Activated CD4-positive, alpha-beta T cell treated with anti-CD3 and anti-CD28 coated beads, Interleukin-2, amount 50 U/mL, for 4 hours (primary cell): ENCODE data around the gene HSPA12B.

Experiments
- DNase-seq, 2 experiments: peaks; one replicate each; pipeline ENCODE4 v3.0.0-alpha.2; 2020

Gene HSPA12B, protein sequence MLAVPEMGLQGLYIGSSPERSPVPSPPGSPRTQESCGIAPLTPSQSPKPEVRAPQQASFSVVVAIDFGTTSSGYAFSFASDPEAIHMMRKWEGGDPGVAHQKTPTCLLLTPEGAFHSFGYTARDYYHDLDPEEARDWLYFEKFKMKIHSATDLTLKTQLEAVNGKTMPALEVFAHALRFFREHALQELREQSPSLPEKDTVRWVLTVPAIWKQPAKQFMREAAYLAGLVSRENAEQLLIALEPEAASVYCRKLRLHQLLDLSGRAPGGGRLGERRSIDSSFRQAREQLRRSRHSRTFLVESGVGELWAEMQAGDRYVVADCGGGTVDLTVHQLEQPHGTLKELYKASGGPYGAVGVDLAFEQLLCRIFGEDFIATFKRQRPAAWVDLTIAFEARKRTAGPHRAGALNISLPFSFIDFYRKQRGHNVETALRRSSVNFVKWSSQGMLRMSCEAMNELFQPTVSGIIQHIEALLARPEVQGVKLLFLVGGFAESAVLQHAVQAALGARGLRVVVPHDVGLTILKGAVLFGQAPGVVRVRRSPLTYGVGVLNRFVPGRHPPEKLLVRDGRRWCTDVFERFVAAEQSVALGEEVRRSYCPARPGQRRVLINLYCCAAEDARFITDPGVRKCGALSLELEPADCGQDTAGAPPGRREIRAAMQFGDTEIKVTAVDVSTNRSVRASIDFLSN

GRCh38 chr20:3732327-3733118 lies at the start of gene HSPA12B:
HSPA12B (plus strand) TSS chr20:3732685; CDS start chr20:3738675, 5,990 bp downstream.
- no peak for DNase-seq

DNA sequence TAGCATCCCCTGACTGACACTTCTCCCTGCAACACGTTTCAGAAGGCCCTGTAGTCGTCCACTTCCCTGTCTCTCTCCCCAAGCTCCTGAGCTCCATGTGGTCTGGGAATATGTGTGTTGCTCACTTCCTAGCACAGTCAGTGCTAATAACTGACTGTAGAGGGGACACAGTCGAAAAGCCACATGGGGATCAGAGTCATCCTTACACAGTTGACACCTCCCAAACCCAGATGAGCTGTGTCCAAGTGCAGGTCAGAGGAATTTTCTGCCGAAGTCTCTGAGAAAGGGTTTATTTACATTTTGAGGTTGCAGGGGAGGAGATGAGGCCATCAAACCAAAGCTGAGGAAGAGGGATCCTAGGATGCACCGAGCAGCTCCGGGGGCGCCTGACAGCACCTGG lies 47.1 kb upstream of the HSPA12B start:
- DNase-seq, result no peak

DNA sequence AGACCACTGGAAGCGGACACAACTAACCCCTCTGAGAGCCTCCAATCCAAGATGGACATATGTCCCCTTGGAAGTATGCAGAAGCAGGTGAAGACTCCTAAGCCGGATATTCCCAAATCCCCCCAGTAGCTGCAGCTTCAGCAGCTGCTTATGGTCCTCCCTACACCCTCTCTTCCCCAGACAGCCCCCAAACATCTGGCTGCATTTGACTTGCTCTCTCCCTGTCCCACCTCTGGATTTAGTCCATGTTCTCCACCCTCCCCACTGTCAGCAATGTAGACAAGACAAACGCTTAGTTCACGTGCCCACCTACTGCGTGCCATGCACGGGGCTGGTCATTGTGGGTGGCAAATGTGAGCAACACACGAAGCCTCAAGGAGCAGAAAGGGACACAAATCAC lies 46.1 kb upstream of the HSPA12B start:
- DNase-seq, result no peak

DNA sequence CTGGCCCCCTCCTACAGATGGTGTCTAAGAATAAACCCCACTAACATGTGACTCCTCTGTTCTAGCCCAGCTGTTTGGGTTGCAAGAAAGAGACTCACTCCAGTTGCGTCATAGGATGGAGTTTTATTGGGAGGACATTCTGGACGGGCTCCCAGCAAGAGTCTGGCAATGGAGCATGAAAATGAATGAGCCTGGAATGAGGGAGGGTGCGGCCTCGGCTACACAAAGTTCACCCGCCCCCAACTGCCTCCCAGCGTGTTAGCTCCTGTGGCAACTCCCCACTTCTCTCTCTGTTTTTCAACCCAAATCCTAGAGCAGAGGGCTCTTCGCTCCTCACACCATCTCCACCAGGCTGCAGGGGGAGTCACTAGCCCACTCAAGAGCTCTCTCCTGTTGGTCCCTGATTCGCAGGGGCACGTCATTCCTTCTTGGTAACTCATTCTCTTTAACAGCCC lies 45.6 kb upstream of the HSPA12B start:
- DNase-seq, result no peak

DNA sequence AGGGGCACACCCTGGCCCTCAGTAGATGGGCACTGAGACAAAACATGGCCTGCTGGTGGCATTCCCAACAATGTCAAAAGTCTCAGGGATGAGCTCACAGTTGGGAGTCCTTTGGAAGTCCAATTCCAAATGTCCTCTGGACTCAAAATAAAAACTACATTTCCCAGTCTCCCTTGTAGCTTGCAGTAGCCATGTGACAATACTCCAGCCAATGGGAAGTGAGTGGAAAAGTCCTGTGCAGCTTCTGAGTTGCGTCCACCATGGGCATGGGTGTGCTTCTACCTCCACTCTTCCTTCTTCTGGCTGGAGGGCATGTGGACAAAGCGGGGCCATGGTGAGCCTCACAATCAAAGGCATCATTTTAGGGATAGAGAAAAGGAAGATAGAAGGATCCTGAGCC lies 44.8 kb upstream of the HSPA12B start:
- no peak for DNase-seq

- no peak for DNase-seq
These were observed 42.5 kb upstream of the HSPA12B start for GRCh38 chr20:3689978-3690377.

DNA sequence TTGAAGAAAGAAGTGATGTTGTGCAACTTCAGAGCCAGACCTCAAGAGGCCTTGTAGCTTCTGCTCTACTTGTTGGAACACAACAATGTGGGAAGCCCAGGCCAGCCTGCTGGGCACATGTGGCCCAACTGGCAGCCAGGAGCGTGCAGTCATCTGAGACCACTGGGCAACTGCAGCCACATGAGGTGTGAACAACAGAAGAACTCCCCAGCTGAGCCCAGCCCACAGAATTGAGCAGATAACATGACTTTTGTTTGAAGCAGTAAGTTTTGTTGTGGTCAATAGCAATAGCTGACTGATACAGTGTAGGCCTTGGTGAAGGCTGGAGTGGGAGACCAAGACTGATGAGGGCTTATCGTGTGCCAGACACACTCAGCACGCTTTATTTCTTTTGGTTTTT lies 42.1 kb upstream of the HSPA12B start:
- DNase-seq, result no peak

GRCh38 chr20:3691306-3691705 lies 41.2 kb upstream of the HSPA12B start:
- DNase-seq, result no peak

DNA sequence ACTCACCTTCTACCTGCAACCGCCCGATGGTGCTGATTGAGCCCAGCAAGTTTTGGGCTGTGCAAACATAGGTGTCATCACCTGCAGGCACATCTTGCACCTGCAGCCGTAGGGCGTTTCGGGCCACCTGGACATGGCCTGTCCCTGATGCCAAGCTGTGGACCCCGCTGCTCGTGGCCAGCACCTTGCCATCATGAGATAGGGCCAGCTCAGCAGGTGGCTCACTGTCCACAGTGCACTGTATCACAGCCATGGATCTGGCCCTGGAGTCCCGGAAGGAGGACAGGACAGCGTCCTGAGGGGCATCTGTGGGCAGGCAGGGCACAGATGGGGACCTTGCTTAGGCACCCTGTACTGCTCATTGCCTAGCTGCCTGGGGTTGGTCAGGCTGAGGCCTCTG lies 40.6 kb upstream of the HSPA12B start:
- DNase-seq, result no peak

DNA sequence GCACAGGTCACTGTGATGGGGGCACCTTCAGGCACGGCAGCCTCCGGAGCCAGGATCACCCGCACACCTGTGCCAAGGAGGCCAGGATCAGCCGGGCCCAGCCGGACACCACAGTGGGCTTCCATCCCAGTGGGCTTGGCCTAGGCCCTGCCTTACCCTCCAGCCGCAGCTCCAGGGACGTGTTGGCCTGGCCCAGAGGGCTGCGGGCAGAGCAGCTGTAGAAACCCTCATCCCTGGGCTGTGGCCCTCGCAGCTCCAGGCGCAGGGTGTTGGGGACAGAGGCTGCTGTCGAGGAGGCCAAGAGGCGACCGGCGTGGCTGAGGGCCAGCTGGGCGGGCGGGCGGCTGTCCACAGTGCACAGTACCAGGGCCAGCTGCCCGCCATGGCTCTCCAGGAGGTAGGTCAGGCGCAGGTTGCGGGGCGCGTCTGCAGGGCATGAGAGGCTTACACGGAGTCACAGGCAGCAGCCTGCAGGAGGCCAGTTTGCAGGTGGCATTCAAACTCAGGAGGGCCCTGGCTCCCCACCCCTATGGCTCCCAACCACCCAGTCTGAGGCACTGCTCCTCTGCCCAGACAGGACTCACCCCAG lies 39.7 kb upstream of the HSPA12B start:
- no peak for DNase-seq

- no peak for DNase-seq
These were observed 39.1 kb upstream of the HSPA12B start for GRCh38 chr20:3693376-3693775.

DNA sequence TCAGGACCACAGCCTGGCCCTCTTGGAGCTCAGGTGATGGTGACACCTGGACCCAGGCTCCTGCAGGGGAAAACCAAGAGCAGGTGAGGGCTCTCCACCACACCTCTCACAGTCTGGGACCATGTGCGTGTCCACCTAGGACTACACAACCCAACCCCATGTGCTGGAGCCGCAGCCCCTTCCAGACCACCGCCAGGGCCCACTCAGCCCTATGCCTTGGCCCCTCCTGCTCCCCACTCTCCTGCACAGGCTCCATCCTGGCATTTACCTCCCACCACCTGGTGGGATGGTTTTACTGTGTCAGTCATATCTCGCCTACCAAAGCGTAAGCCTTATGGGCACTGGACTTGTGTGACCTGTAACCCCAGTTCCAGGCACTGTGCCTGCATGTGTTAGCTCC lies 37.6 kb upstream of the HSPA12B start:
- no peak for DNase-seq

- DNase-seq, result no peak
These were observed 36.3 kb upstream of the HSPA12B start for GRCh38 chr20:3696200-3696599.

GRCh38 chr20:3696745-3697587 lies 35.5 kb upstream of the HSPA12B start:
- DNase-seq, result no peak

- no peak for DNase-seq
These were observed 34.7 kb upstream of the HSPA12B start for GRCh38 chr20:3697588-3698305.

GRCh38 chr20:3698591-3699001 lies 33.9 kb upstream of the HSPA12B start:
- DNase-seq, result no peak

DNA sequence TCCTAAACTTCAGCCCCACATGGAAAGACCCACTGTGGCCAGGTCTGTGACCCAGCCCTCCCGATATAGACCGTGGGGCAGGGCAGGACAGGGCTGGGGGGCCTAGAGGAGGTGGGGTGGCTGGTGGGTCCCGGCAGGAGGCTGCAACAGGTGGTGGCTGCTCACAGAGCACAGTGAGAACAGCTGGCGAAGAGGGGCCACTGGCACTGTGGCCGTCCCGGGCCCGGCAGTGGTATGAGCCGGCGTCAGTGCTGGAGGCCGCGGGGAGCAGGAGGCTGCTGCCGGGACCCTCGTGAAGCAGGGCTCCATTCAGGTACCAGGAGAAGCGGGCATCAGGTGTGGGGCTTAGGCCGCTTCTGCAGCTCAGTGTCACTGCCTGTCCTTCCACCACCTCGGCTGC lies 33.4 kb upstream of the HSPA12B start:
- no peak for DNase-seq

- DNase-seq, result no peak
These were observed 31.2 kb upstream of the HSPA12B start for GRCh38 chr20:3701061-3701998.

DNA sequence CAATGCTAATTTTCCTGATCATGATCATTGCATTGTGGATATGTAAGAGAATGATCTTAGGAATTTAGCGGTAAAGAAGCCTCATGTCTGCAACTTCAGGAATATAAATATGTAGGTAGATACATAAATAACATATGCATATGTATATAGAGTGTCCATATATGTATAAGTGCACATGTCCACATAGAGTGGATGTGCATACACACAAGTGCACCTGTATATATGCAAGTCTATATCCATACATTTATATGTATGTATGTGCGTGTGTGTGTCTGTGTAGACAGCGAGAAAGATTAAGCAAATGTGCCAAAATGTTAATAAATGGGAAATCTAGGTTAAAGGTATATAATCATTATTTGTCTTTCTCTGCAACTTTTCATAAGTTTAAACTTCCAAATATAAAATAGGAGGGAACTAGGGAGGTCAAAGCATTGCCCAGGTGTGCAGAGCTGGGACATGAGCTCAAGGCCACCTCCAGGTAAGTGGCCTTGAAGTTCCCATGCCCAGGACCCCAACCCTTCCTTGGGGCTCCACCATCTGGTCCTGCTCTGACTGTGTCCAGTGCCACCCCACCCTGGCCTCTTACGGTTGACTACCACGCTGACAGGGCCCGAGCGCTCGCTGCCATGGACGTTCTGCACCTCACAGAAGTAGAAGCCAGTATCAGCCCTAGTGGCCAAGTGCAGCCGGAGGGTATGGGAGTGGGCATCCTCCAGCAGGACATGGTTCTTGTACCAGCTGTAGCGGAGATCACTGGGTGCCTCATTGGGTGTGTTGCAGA lies 29.7 kb upstream of the HSPA12B start:
- DNase-seq, result no peak
